H4 (cell line): ENCODE data around the gene DOCK10. TPM values are rescaled to one million over a fixed set of nuclear protein-coding genes. Genes with fewer than 3 reads are reported as not detected.
A peak's percentile ranks its signal among the peaks of the same experiment; 100 is the strongest.

Experiments
- DNase-seq: peaks from one replicate; pipeline ENCODE4 v3.0.0-alpha.2; 2015; ENCODE audit warnings: low spot score
- total RNA-seq: library from RNA; depleted of rRNA; stranded (reverse); fragments of >200 nt; shearing (Covaris generic); gene quantifications from 2 replicates; pipeline ENCODE4 v1.2.3, GENCODE V29; 2014

Gene DOCK10
- total RNA-seq, 1 experiment from 2014 or later: 10.8 TPM

GRCh38 chr2:224776795-224777558 lies 265.3 kb downstream of the DOCK10 start:
- no peak for DNase-seq

- no peak for DNase-seq
These were observed 266.6 kb downstream of the DOCK10 start for GRCh38 chr2:224775647-224776046.

GRCh38 chr2:224774735-224775134 lies 267.5 kb downstream of the DOCK10 start:
- no peak for DNase-seq

- no peak for DNase-seq
These were observed 269.8 kb downstream of the DOCK10 start for GRCh38 chr2:224772494-224772893.

DNA sequence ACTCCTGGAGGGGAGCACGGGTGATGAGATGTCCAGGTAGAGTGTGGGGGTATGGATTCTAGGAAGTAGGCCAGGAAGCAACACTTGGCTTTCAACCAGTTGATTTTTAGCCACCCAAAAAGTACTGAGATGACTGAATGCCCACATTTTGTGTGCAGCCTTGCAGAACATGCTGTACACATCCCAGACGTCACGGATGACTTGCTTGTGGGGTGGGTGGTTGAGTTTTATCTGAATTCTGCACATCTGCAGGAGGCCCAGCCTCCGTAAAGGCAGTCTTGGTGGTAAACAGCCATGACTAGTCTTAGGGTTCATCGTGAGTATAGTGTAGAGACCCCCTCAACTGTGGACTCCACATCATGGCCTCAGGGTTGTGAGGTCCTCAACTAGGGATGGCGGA lies 272.8 kb downstream of the DOCK10 start:
- no peak for DNase-seq

- no peak for DNase-seq
These were observed 277.6 kb downstream of the DOCK10 start for GRCh38 chr2:224764565-224765236.

DNA sequence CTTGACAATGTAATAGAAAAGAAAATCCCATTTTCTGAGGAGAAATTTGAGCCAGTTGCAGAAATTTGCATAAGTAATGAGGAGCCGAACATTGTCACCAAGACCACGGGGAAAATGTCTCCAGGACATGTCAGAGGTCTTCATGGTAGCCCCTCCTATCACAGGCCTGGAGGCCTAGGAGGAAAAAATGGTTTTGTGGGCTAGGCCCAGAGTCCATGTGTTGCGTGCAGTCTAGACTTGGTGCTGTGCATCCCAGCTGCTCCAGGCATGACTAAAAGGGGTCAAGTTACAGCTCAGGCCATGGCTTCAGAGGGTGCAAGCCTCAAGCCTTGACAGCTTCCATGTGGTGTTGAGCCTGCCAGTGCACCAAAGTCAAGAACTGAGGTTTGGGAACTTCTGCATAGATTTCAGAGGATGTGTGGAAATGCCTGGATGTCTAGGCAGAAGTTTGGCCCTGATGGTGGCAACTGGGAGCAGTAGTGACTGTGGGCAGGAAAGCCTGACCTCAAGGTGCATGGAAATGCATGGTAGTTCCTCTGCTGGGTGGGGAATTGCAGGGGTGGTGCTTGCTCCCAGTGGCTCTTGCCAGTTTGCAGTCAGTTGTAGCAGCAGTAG lies 284.2 kb downstream of the DOCK10 start:
- DNase-seq: no peak

GRCh38 chr2:224753743-224754540 lies 288.3 kb downstream of the DOCK10 start:
- DNase-seq: no peak

DNA sequence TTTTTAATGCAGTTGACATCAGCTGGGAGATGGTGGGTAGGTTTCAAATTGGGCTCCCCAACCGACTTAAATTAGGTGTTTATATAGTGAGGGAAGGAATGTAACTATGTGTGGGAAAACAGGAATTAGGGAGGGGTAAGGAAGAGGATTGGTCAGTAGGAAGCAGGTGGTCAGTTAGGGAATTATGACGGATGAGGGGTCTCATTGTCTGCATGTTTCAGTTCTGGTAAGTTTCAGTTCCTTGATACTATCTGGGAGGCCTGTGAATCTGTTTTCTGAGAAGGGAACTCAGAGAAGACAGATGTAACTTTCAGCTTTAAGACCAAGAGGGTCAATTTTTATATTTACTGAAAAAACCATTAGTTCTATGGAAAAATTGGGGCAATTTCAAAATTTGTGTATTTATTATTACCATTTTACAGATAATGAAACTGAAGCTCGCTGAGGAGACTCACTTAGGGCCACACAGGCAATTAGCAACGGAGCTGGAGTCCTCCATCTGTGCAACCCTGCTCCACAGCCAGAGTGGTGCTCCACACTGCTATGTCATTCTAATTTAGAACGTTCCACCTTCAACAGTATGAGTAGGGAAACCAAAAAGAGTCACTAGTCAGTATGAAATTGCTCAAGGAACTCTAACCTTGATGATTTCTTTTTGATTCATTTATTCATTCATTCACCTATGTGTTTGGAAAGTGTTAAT lies 290.1 kb downstream of the DOCK10 start:
- DNase-seq: no peak

- no peak for DNase-seq
These were observed 293.1 kb downstream of the DOCK10 start for GRCh38 chr2:224749136-224749535.

- no peak for DNase-seq
These were observed 294.5 kb downstream of the DOCK10 start for GRCh38 chr2:224747765-224748164.

GRCh38 chr2:224736227-224736626 lies 306.0 kb downstream of the DOCK10 start:
- no peak for DNase-seq

DNA sequence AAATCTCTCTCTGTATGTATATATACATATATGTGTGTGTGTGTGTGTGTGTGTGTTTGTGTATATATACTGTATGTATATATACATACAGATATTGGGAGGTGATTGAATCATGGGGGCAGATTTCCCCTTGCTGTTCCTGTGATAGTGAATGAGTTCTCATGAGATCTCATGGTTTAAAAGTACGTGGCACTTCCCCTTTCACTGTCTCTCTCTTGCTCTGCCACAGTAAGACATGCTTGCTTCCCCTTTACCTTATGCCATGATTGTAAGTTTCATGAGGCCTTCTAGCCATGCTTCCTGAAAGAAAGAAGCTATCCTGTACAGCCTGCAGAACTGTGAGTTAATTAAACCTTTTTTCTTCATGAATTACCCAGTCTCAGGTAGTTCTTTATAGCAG lies 307.3 kb downstream of the DOCK10 start:
- no peak for DNase-seq

GRCh38 chr2:224731665-224732064 lies 310.6 kb downstream of the DOCK10 start:
- DNase-seq: no peak

DNA sequence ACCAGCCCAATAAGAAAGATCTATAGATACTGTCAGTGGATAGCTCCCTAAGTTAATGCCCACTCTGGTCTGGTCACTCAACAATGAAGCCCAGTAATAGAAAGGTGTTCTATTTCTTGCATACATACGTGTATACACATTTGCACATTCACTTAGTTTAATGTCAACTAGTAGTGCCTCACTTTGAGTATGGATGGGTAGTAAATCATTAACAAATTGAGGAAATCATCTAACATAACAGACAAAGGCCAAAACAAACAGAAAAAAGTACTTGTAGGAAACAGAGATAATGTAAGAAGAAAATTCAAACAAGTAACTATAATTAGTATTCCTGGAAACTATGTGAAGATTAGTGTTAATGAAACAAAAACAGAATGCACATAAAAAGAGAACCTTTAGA lies 312.8 kb downstream of the DOCK10 start:
- DNase-seq: no peak

- DNase-seq: no peak
These were observed 317.9 kb downstream of the DOCK10 start for GRCh38 chr2:224724331-224724730.

DNA sequence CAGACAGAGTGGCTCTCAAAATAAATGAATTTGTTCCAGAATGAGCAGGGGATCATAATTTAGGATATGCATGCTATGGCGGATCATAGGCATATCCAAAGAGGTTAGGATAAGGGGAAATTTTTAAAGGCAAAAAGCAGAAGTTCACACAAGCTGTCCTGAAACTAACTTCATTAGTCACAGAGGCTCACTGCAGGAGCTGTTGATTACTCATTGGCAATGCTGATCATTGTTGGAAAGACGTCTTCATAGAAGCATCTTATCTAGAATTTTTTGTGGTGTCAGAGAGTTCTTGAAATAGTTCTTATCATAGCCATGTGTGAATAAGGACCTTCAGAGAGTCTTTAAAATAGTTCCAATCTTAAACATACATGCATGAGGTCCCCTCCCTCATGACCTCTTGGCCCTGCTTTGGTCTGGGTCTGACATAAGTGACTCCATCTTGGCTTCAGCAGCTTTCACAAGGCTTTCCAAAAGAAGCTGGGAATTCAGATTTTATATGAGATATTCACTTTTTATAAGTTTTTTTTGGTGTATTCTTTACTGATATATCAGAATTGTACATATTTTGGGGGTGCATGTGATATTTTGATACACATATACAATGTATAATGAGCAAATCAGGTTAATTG lies 318.6 kb downstream of the DOCK10 start:
- DNase-seq: no peak

DNA sequence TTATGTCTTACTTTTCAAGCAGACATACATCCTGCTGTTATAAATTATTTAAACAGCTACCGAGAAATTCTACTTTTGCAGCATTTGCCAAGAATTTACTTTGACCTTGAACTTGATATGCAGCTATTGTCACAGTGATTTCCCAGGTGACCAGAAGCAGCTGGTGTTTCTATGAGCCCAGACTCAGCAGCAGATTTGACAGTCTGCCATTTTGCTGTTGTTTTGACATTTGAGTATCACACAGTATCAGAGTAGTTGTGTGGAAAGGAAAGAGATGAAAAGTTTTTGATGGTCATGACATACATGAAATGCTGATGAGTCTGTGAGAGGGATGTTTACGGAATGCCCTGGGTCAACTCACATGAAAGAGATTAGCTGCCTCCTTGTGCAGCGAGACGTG lies 319.5 kb downstream of the DOCK10 start:
- no peak for DNase-seq

- DNase-seq: peak; percentile 13
These were observed 320.0 kb downstream of the DOCK10 start for GRCh38 chr2:224722250-224722649.

- DNase-seq: no peak
These were observed 325.3 kb downstream of the DOCK10 start for GRCh38 chr2:224716921-224717320.

DNA sequence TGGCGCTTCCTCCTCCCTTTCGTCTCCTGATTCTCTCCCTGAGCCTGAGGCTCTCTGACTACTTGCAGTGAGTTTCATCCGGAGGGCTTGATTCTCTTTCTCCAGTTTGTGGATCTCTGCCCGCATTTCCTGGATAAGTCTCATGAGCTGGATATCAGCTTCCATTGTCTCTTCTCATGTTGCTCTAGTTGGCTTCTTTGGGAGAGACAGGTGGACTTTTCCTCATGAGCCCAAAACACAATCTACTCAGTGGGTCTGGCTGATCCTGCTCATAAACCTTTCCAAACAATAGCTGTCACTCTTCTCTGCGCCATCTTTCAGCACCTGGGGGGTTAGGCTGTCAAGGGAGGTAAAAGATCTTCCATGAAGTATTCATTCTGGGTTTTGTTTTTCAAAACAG lies 326.1 kb downstream of the DOCK10 start, which contains the start of gene CCDC195:
CCDC195 (minus strand) TSS at position 165 of the 400 bp plus-strand sequence; CDS start at position 165, 0 bp downstream.
- no peak for DNase-seq
